Esophagus (tissue), 2 donors: ENCODE results near the gene LDHB. TPM values are rescaled to one million over a fixed set of nuclear protein-coding genes. Genes with fewer than 3 reads are reported as not detected.
A peak's percentile ranks its signal among the peaks of the same experiment; 100 is the strongest.
"Not testable (repeated sequence)": the region's sequence is repeated elsewhere in the genome, so short reads cannot be mapped to it uniquely, and the experiment has no call there.

Source experiments
- H3K27ac ChIP-seq, 2 donors: one replicate each; pipeline ENCODE4 v1.5.1; 2013; ENCODE audit warnings: low read depth in 2 of 2, mild to moderate bottlenecking in 2 of 2, inconsistent platforms in 1 of 2, low read length in 1 of 2, moderate library complexity in 1 of 2
- H3K27me3 ChIP-seq, 2 donors: one replicate each; pipeline ENCODE4 v1.6.1; 2013; ENCODE audit warnings: low read length in 2 of 2, control low read depth in 1 of 2, mild to moderate bottlenecking in 1 of 2; ENCODE audit not compliant: insufficient read depth in 2 of 2, control insufficient read depth in 1 of 2
- H3K36me3 ChIP-seq, 2 donors: one replicate each; pipeline ENCODE4 v1.6.1; 2013; ENCODE audit warnings: low read length in 1 of 2; ENCODE audit not compliant: control insufficient read depth in 2 of 2, insufficient read depth in 2 of 2
- H3K4me1 ChIP-seq, 2 donors: one replicate each; pipeline ENCODE4 v1.6.1; 2013; ENCODE audit warnings: low read length in 1 of 2; ENCODE audit not compliant: control insufficient read depth in 2 of 2, insufficient read depth in 2 of 2
- H3K4me3 ChIP-seq, 2 donors: one replicate each; pipeline ENCODE4 v1.5.1; 2013; ENCODE audit warnings: low read length in 2 of 2, mild to moderate bottlenecking in 2 of 2, low read depth in 1 of 2, moderate library complexity in 1 of 2
- H3K9me3 ChIP-seq, 2 donors: one replicate each; pipeline ENCODE4 v1.6.1; 2013; ENCODE audit warnings: mild to moderate bottlenecking in 2 of 2, low read depth in 1 of 2, low read length in 1 of 2, moderate library complexity in 1 of 2; ENCODE audit not compliant: control insufficient read depth in 2 of 2, insufficient read depth in 1 of 2
- WGBS, 2 donors: extraction: QIAGEN DNeasy Blood & Tissue Kit; methylation state at CpG; one replicate each; pipeline ENCODE4 v1.1.7; 2013; 5-methylcytosine and 5-hydroxymethylcytosine counted together
- polyA plus RNA-seq, 2 donors: library from polyadenylated mRNA; stranded (reverse); fragments of 200-250 nt; gene quantifications; one replicate each; pipeline ENCODE4 v1.2.3, GENCODE V29; 2013
- donor health status: healthy with polysubstance abuse.
- donor health status: Bipolar disorder and iron deficiency.

The LDHB gene
- polyA plus RNA-seq, 2 donors, result 92.1 to 193 TPM

GRCh38 chr12:21665816-21666215 is 8.2 kb upstream of the LDHB start:
- WGBS, 2 donors, result 86 to 89% methylated on average over 7 of the region's 7 CpGs
- no peaks in the 10 kb centered on the region for H3K9me3 ChIP-seq
- H3K27me3 ChIP-seq, result no peaks in the 10 kb centered on the region
- no peaks in the 10 kb centered on the region for H3K36me3 ChIP-seq
- H3K4me1 ChIP-seq, result no peaks in the 10 kb centered on the region
- no peak overlapping the region for H3K27ac ChIP-seq
- no peak overlapping the region for H3K4me3 ChIP-seq

DNA sequence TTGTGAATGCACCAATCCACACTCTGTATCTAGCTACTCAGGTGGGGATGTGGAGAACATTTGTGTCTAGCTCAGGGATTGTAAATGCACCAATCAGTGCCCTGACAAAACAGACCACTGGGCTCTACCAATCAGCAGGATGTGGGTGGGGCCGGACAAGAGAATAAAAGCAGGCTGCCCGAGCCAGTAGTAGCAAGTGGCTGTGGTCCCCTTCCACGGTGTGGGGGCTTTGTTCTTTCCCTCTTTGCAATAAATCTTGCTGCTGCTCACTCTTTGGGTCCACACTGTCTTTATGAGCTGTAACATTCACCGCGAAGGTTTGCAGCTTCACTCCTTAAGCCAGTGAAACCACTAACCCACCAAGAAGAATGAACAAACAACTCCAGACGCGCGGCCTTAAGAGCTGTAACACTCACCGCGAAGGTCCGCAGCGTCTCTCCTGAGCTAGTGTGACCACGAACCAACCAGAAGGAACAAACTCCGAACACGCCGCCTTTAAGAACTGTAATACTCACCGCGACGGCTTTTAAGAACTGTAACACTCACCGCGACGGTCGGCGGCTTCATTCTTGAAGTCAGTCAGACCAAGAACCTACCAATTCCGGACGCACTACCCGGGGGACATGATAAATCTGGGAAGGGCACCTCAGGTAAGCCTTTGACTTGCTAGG is 4.6 kb upstream of the LDHB start:
- Histone ChIP-seq H3K27me3 (no peaks in the 10 kb centered on the region), H3K4me3 (no peak overlapping the region), H3K27ac (no peak overlapping the region), H3K9me3 (no peaks in the 10 kb centered on the region), H3K36me3 (no peaks in the 10 kb centered on the region), H3K4me1 (no peaks in the 10 kb centered on the region)
- 93% methylated on average over 27 of the region's 27 CpGs for WGBS, 2 donors

- not testable (repeated sequence) for H3K4me3 ChIP-seq, H3K27ac ChIP-seq, H3K27me3 ChIP-seq, H3K9me3 ChIP-seq, H3K36me3 ChIP-seq, H3K4me1 ChIP-seq
- WGBS, 2 donors, result 96 to 97% methylated on average over 35 to 44 of the region's 44 CpGs
Measured at GRCh38 chr12:21661396-21662093, 3.9 kb upstream of the LDHB start.

GRCh38 chr12:21659383-21659782 is 1.7 kb upstream of the LDHB start:
- WGBS, 2 donors, result 68 to 88% methylated on average over 1 of the region's 1 CpG
- Histone ChIP-seq H3K36me3 (no peaks in the 10 kb centered on the region), H3K9me3 (no peaks in the 10 kb centered on the region), H3K4me3 (no peak overlapping the region), H3K27me3 (no peaks in the 10 kb centered on the region), H3K4me1 (no peaks in the 10 kb centered on the region), H3K27ac (no peak overlapping the region)

DNA sequence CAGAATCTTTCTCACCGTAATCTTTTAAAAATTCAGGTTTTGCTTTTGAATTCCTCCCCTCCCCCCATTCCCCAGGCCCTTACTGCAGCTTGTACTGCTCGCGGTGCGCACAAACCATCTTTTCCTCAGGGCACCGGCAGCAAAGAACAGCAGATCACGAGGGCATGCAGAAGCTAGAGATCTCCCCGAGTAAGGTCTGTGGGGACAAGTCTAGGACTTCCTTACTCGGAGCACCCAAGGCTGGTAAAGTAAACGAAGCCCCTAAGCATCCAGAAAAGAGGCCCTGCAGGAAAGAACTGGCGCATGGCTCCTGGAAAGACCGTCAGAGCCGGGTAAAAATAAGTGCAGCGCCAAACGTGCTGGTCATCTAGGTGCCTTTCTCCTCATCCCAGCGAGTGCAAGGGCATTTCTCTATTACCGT is 727 bp downstream of the LDHB start:
- peaks cover 0 to 3% of the 10 kb centered on the region in 2 donors for H3K36me3 ChIP-seq
- no peaks in the 10 kb centered on the region for H3K9me3 ChIP-seq
- H3K4me1 ChIP-seq, result no peaks in the 10 kb centered on the region
- 1 to 3% methylated on average over 16 of the region's 16 CpGs for WGBS, 2 donors
- H3K4me3 ChIP-seq, result peak overlapping the region; percentile 81 to 90
- no peaks in the 10 kb centered on the region for H3K27me3 ChIP-seq
- H3K27ac ChIP-seq, result peak overlapping the region; percentile 73 to 93

- H3K27me3 ChIP-seq, result no peaks in the 10 kb centered on the region
- H3K27ac ChIP-seq, result no peak overlapping the region
- no peaks in the 10 kb centered on the region for H3K4me1 ChIP-seq
- no peaks in the 10 kb centered on the region for H3K9me3 ChIP-seq
- WGBS, 2 donors, result 53 to 69% methylated on average over 4 of the region's 4 CpGs
- peaks cover 0 to 7% of the 10 kb centered on the region in 2 donors for H3K36me3 ChIP-seq
- H3K4me3 ChIP-seq, result no peak overlapping the region
Measured at GRCh38 chr12:21655591-21655990, 2.1 kb downstream of the LDHB start.

- Histone ChIP-seq H3K27me3 (no peaks in the 10 kb centered on the region), H3K36me3 (peaks cover 0 to 7% of the 10 kb centered on the region in 2 donors), H3K9me3 (no peaks in the 10 kb centered on the region), H3K4me3 (no peak overlapping the region), H3K27ac (no peak overlapping the region), H3K4me1 (no peaks in the 10 kb centered on the region)
- WGBS, 2 donors, result 88 to 91% methylated on average over 1 of the region's 1 CpG
Measured at GRCh38 chr12:21651821-21652220, 5.8 kb downstream of the LDHB start.

DNA sequence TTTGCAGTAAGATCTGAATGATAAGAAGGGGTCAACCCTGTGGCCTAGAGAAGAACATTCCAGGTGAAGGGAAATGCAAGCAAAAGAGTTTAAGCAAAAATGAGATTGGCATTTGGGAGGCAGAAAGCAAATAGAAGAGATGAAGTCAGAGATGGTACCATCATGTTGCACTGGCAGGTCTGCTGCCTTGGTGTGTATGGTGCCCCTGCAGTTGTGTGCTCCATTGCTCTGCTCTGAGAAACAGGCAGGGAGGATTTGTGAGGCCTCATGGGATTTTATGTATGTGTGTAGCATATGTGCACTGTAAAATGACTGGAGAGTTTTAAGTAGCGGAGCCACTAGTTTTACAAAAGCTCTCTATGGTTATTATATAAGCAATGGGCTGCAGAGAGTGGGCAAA is 6.6 kb downstream of the LDHB start:
- Histone ChIP-seq H3K4me3 (no peak overlapping the region), H3K27me3 (no peaks in the 10 kb centered on the region), H3K36me3 (peaks cover 0 to 7% of the 10 kb centered on the region in 2 donors), H3K27ac (no peak overlapping the region), H3K9me3 (no peaks in the 10 kb centered on the region), H3K4me1 (no peaks in the 10 kb centered on the region)
- WGBS, 2 donors, result 99 to 100% methylated on average over 1 of the region's 1 CpG

DNA sequence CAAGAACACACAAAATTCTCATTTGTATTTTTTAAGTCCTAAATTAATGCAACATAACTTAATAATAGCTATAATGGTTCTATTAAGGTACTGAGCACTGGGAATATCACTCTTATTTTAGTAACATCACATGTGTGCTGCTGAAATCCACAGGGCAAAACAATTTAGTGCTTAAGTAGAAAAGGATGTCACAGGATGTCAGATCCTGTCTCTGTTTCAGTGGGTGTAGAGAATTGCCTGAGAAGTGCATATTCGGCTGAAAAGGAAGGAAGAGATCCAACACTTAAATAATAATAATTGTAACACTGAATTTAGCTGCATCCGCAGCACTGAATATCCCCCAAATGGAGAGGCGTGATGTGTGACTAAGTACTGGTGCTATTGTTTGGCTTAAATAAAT is 8.6 kb downstream of the LDHB start:
- Histone ChIP-seq H3K4me1 (no peaks in the 10 kb centered on the region), H3K4me3 (no peak overlapping the region), H3K9me3 (no peaks in the 10 kb centered on the region), H3K36me3 (peaks cover 0 to 7% of the 10 kb centered on the region in 2 donors), H3K27ac (no peak overlapping the region), H3K27me3 (no peaks in the 10 kb centered on the region)
- WGBS, 2 donors, result 53 to 59% methylated on average over 3 of the region's 3 CpGs

- H3K27ac ChIP-seq, result no peak overlapping the region
- H3K9me3 ChIP-seq, result no peaks in the 10 kb centered on the region
- H3K27me3 ChIP-seq, result no peaks in the 10 kb centered on the region
- peaks cover 2 to 6% of the 10 kb centered on the region in 2 donors for H3K36me3 ChIP-seq
- H3K4me1 ChIP-seq, result no peaks in the 10 kb centered on the region
- no peak overlapping the region for H3K4me3 ChIP-seq
- 94 to 97% methylated on average over 2 of the region's 2 CpGs for WGBS, 2 donors
Measured at GRCh38 chr12:21648378-21648777, 9.3 kb downstream of the LDHB start.
